HCT116 (cell line): ENCODE results near the gene VAV2. TPM values are rescaled to one million over a fixed set of nuclear protein-coding genes. Genes with fewer than 3 reads are reported as not detected.

Experiments used
- ATAC-seq: fragments of 200-7000 bp; cut with Tn5 transposase; 2 replicates; pipeline ENCODE4 v1.9.1; 2020; ENCODE audit warnings: mild to moderate bottlenecking, moderate library complexity
- BruUV-seq: library from RNA; stranded (reverse); fragments of 400-500 nt; replicated peaks from 2 replicates; lab custom pipeline; 2021; lab: Mats Ljungman, UMichigan
- CTCF ChIA-PET: fragments of 300-600 bp; sonication (Branson Sonifier 250); formaldehyde crosslinking; loops from one replicate; lab custom pipeline; 2021; ENCODE audit warnings: antibody characterized with exemption; lab: Charles Lee
- POLR2A ChIA-PET: fragments of 300-600, 350-600 bp; sonication (Branson Sonifier 250); formaldehyde crosslinking; loops from one replicate; lab custom pipeline; 2021; ENCODE audit warnings: antibody characterized with exemption; lab: Charles Lee
- RAD21 ChIA-PET, 2 experiments: fragments of 300-600 bp; sonication (Branson Sonifier 250); formaldehyde crosslinking; loops; one replicate each; lab custom pipeline; 2023; ENCODE audit warnings: low total read pairs in 2 of 2; ENCODE audit not compliant: uncharacterized antibody in 2 of 2, unreplicated experiment in 2 of 2, low non-redundant PET in 1 of 2; lab: Charles Lee
- DNase-seq: peaks from one replicate; pipeline ENCODE4 v3.0.0-alpha.2; 2010; ENCODE audit warnings: low read depth, low spot score
- H2AFZ ChIP-seq: fragments of 200-600 bp; shearing (Covaris generic), sonication (generic); 2 replicates; pipeline ENCODE4 v1.6.1; 2017; ENCODE audit warnings: low read depth, mixed run types, mixed read lengths, antibody characterized with exemption, low read length; ENCODE audit not compliant: poor library complexity, severe bottlenecking
- H3K27ac ChIP-seq: 2 replicates; pipeline ENCODE4 v1.5.1; 2012; ENCODE audit warnings: low read depth, low read length
- H3K27me3 ChIP-seq: fragments of 200-600 bp; sonication (generic); 2 replicates; pipeline ENCODE4 v1.6.1; 2016; ENCODE audit warnings: mixed run types, low read length, mixed read lengths; ENCODE audit not compliant: insufficient read depth
- H3K36me3 ChIP-seq, 2 experiments: fragments of 200-500 bp in 1 of 2; fragments of 200-600 bp in 1 of 2; sonication (Bioruptor generic) in 1 of 2; sonication (generic) in 1 of 2; 2 replicates each; pipeline versions ENCODE4 v1.5.1 to v1.6.1; 2014 to 2016; ENCODE audit warnings: low read length in 2 of 2, inconsistent platforms in 1 of 2, mixed read lengths in 1 of 2, mixed run types in 1 of 2; ENCODE audit not compliant: insufficient read depth in 2 of 2, control insufficient read depth in 1 of 2
- H3K4me1 ChIP-seq, 2 experiments: fragments of 200-600 bp in 1 of 2; sonication (generic) in 1 of 2; 2 replicates each; pipeline versions ENCODE4 v1.5.1 to v1.6.1; 2012 to 2017; ENCODE audit warnings: low read length in 2 of 2, inconsistent platforms in 1 of 2, mild to moderate bottlenecking in 1 of 2, mixed read lengths in 1 of 2, mixed run types in 1 of 2, moderate library complexity in 1 of 2; ENCODE audit not compliant: insufficient read depth in 2 of 2, control insufficient read depth in 1 of 2
- H3K4me2 ChIP-seq: fragments of 200-600 bp; sonication (generic); 2 replicates; pipeline ENCODE4 v1.6.1; 2017; ENCODE audit warnings: mixed run types, low read length, mixed read lengths
- H3K4me3 ChIP-seq, 2 experiments: fragments of 200-600 bp in 1 of 2; sonication (generic) in 1 of 2; replicated peaks in 1 of 2; 2 replicates each; pipeline ENCODE4 v1.5.1; 2011 to 2016; ENCODE audit warnings: low read length in 2 of 2, control low read depth in 1 of 2, low read depth in 1 of 2, mild to moderate bottlenecking in 1 of 2, mixed read lengths in 1 of 2, mixed run types in 1 of 2
- H3K79me2 ChIP-seq: fragments of 200-600 bp; sonication (generic); 2 replicates; pipeline ENCODE4 v1.6.1; 2017; ENCODE audit warnings: mild to moderate bottlenecking, mixed run types, low read length, moderate library complexity, mixed read lengths; ENCODE audit not compliant: insufficient read depth
- H3K9ac ChIP-seq: fragments of 200-600 bp; sonication (generic); 2 replicates; pipeline ENCODE4 v1.6.1; 2016; ENCODE audit warnings: low read length, mixed read lengths
- H3K9me2 ChIP-seq: fragments of 200-600 bp; sonication (generic), shearing (Covaris generic); 2 replicates; pipeline ENCODE4 v1.6.1; 2017; ENCODE audit warnings: mixed run types, mild to moderate bottlenecking, moderate library complexity; ENCODE audit not compliant: insufficient read depth
- H3K9me3 ChIP-seq, 2 experiments: fragments of 200-500 bp in 1 of 2; fragments of 200-600 bp in 1 of 2; sonication (Bioruptor generic) in 1 of 2; sonication (generic) in 1 of 2; 2 replicates each; pipeline ENCODE4 v1.6.1; 2014 to 2017; ENCODE audit warnings: low read length in 2 of 2, mixed read lengths in 2 of 2, inconsistent platforms in 1 of 2, low read depth in 1 of 2, mild to moderate bottlenecking in 1 of 2, mixed run types in 1 of 2, moderate library complexity in 1 of 2; ENCODE audit not compliant: control insufficient read depth in 1 of 2, insufficient read depth in 1 of 2
- H4K20me1 ChIP-seq: fragments of 200-600 bp; sonication (generic), shearing (Covaris generic); 2 replicates; pipeline ENCODE4 v1.6.1; 2017; ENCODE audit warnings: mixed run types, mild to moderate bottlenecking, moderate library complexity; ENCODE audit not compliant: insufficient read depth
- EZH2phosphoT487 ChIP-seq: fragments of 200-600 bp; IDR thresholded peaks from 2 replicates; pipeline ENCODE4 v1.6.1; 2018; ENCODE audit warnings: antibody characterized with exemption, borderline replicate concordance
- FOSL1 ChIP-seq: IDR thresholded peaks from 2 replicates; pipeline ENCODE4 v1.6.1; 2012; ENCODE audit warnings: low read depth
- JUND ChIP-seq: IDR thresholded peaks from 2 replicates; pipeline ENCODE4 v1.6.1; 2012
- POLR2AphosphoS5 ChIP-seq: IDR thresholded peaks from 2 replicates; pipeline ENCODE4 v1.6.1; 2011; ENCODE audit warnings: mild to moderate bottlenecking, low read depth, low read length, moderate library complexity
- SP1 ChIP-seq: IDR thresholded peaks from 2 replicates; pipeline ENCODE4 v1.6.1; 2012; ENCODE audit warnings: low read depth
- SRF ChIP-seq: IDR thresholded peaks from 2 replicates; pipeline ENCODE4 v1.6.1; 2012; ENCODE audit warnings: low read depth
- YY1 ChIP-seq: IDR thresholded peaks from 2 replicates; pipeline ENCODE4 v1.6.1; 2011; ENCODE audit warnings: low read length, low read depth, moderate library complexity, mild to moderate bottlenecking; ENCODE audit not compliant: insufficient replicate concordance; ENCODE audit errors: extremely low read depth
- intact Hi-C: fragments of 100-400 bp; cut with micrococcal nuclease; formaldehyde crosslinking; loops from 2 replicates; pipeline ENCODE4 v1.10.0; 2022
- total RNA-seq: library from RNA; stranded (reverse); gene quantifications from one replicate; pipeline ENCODE4 v1.2.1, GENCODE V29; 2021; ENCODE audit not compliant: unreplicated experiment
- TF ChIP-seq, protein P1 (sequence below), 3 experiments: fragments of 200-600 bp in 1 of 3; sonication (generic) in 1 of 3; IDR thresholded peaks in 2 of 3; conservative IDR thresholded peaks in 1 of 3; 2 replicates each; pipeline ENCODE4 v1.5.1; 2012 to 2017; ENCODE audit warnings: low read depth in 2 of 3, low read length in 2 of 3, antibody characterized with exemption in 1 of 3, borderline replicate concordance in 1 of 3, control low read depth in 1 of 3, mild to moderate bottlenecking in 1 of 3, mixed read lengths in 1 of 3, mixed run types in 1 of 3, moderate library complexity in 1 of 3; ENCODE audit not compliant: insufficient read depth in 1 of 3

The VAV2 gene
- total RNA-seq, 1 experiment from 2014 or later = 33.2 TPM

DNA sequence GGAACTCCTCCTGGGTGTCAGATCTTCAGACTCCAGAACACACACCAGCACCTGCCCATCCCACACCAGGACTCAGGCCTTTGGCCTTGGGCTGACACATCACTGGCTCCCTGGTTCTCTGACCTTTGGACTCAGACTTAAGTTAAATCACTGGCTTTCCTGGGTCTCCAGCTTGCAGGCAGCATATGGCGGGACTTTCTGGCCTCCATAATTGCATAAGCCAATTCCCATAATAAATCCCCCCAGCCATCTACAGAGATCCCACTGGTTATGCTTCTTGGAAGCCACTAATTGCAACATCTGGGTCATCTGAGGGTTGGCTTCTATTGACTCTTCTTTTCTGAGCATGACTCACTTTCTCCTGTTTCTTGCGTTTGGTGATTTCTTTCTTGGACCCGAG is 173.7 kb downstream of the VAV2 start:
- ChIA-PET RAD21 (no interaction called here), POLR2A (no interaction called here)
- H4K20me1 ChIP-seq = no peaks in the 10 kb centered on the region

DNA sequence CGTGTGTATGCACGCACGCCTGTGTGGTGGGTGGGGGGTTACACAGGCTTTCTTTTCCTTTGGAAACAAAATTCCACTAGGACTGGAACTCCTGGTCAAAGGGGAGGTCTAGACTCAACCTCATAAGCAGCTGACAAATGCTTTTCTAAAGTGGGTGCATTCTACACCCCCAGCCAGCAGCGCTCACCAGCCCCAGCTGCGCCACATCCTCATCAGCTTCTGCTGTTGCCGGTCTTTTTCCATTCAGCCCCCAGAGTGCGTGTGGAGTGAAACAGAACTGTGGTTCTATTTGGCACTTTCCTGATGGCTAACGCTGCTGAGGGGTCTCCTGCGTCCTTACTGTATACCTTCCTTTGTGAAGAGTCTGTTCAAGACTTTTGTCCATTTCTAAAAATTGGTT is 176.3 kb downstream of the VAV2 start:
- Histone ChIP-seq H3K36me3 (no peaks in the 10 kb centered on the region), H3K4me1 (no peaks in the 10 kb centered on the region; a peak in 1 of 4 replicates), H2AFZ (no peak overlapping the region), H3K4me2 (no peak overlapping the region), H3K27me3 (no peaks in the 10 kb centered on the region), H3K9ac (no peak overlapping the region), H3K9me3 (no peaks in the 10 kb centered on the region), H3K4me3 (no peak overlapping the region), H3K27ac (no peak overlapping the region), H3K79me2 (no peaks in the 10 kb centered on the region), H3K9me2 (no peaks in the 10 kb centered on the region), H4K20me1 (no peaks in the 10 kb centered on the region)
- intact Hi-C loops = no loop called here
- ATAC-seq (no peak), DNase-seq (no peak)
- TF ChIP-seq JUND (no peak), YY1 (no peak), EZH2phosphoT487 (no peak), POLR2AphosphoS5 (no peak), FOSL1 (no peak)
- TF ChIP-seq, protein P1, sequence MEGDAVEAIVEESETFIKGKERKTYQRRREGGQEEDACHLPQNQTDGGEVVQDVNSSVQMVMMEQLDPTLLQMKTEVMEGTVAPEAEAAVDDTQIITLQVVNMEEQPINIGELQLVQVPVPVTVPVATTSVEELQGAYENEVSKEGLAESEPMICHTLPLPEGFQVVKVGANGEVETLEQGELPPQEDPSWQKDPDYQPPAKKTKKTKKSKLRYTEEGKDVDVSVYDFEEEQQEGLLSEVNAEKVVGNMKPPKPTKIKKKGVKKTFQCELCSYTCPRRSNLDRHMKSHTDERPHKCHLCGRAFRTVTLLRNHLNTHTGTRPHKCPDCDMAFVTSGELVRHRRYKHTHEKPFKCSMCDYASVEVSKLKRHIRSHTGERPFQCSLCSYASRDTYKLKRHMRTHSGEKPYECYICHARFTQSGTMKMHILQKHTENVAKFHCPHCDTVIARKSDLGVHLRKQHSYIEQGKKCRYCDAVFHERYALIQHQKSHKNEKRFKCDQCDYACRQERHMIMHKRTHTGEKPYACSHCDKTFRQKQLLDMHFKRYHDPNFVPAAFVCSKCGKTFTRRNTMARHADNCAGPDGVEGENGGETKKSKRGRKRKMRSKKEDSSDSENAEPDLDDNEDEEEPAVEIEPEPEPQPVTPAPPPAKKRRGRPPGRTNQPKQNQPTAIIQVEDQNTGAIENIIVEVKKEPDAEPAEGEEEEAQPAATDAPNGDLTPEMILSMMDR (IDR thresholded peaks at IDR 0.05 in 2 of 3, conservative IDR thresholded peaks at IDR 0.05 in 1 of 3; ENCODE audit: borderline replicate concordance in 1 of 3, insufficient read depth in 1 of 3, low read depth in 2 of 3, low read length in 2 of 3) = no peak
- RAD21 ChIA-PET = no interaction called here
- POLR2A ChIA-PET = no interaction called here
- CTCF ChIA-PET = no interaction called here
- no TSS peak for BruUV-seq

More for the DNA sequence above, 173.7 kb downstream of the VAV2 start:
- BruUV-seq = no TSS peak
- Histone ChIP-seq H2AFZ (no peak overlapping the region), H3K36me3 (no peaks in the 10 kb centered on the region), H3K27ac (no peak overlapping the region), H3K79me2 (no peaks in the 10 kb centered on the region), H3K9ac (no peak overlapping the region), H3K4me2 (no peak overlapping the region), H3K9me3 (no peaks in the 10 kb centered on the region), H3K4me1 (no peaks in the 10 kb centered on the region; a peak in 1 of 4 replicates), H3K4me3 (no peak overlapping the region), H3K27me3 (no peaks in the 10 kb centered on the region), H3K9me2 (no peaks in the 10 kb centered on the region)
- DNase-seq (no peak), ATAC-seq (no peak)
- CTCF ChIA-PET = no interaction called here
- TF ChIP-seq YY1 = no peak
- no peak for TF ChIP-seq SRF
- TF ChIP-seq SP1 = no peak
- no peak for TF ChIP-seq FOSL1
- intact Hi-C loops = no loop called here
